Measurements from ENCODE around the gene PRLHR.
A peak's percentile ranks its signal among the peaks of the same experiment; 100 is the strongest.
"Not testable (repeated sequence)": the region's sequence is repeated elsewhere in the genome, so short reads cannot be mapped to it uniquely, and the experiment has no call there.

The PRLHR gene

DNA sequence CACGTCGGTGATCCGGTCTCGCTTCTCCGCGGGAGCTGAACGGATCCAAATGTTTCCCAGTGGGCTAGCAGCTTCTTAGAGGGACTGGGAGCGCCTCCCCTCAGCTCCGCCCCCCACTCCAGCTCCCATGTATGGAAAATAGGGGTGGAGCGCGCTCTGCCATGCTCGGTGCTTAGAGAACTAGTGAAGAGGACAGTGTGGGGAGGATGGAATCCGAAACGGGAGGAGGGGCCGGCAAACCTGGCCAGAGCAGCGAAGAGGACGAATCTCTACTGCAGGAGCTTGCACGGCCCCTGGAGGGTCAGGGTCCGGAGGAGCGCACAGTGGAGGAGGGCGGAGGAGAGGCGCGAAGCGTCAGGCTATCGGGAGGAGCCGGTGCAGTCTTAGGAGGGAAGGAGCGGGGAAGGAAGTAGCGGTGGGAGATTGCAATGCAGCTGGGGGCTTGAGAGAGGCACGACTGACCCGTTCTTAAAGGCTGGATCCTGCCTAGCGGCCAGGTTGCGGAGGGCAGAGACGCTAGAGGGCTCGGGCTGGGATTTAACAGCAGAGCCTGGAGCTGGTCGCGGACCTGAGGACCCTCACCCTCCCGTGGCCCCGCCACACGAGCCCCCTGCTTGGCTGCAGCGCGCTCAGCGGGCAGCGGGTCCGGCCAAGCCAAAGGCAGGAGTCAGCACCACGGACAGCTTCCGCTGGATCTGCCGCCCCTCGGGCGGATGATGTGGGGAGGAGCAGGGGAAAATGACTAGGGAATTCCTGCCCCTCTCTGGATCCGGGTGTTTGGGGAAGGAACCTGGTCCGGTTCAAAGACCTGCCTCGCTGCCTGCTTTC, at the start of gene PRLHR:
TSS of gene PRLHR (minus strand) at position 51 of the 828 bp plus-strand sequence. CDS start 404 bp downstream, outside the sequence.
- DNase-seq: no peak

- DNase-seq: no peak
Observed at GRCh38 chr10:118642228-118642627, 46.8 kb upstream of the PRLHR start.

- no peak for DNase-seq
Observed at GRCh38 chr10:118638680-118639079, 43.2 kb upstream of the PRLHR start.

DNA sequence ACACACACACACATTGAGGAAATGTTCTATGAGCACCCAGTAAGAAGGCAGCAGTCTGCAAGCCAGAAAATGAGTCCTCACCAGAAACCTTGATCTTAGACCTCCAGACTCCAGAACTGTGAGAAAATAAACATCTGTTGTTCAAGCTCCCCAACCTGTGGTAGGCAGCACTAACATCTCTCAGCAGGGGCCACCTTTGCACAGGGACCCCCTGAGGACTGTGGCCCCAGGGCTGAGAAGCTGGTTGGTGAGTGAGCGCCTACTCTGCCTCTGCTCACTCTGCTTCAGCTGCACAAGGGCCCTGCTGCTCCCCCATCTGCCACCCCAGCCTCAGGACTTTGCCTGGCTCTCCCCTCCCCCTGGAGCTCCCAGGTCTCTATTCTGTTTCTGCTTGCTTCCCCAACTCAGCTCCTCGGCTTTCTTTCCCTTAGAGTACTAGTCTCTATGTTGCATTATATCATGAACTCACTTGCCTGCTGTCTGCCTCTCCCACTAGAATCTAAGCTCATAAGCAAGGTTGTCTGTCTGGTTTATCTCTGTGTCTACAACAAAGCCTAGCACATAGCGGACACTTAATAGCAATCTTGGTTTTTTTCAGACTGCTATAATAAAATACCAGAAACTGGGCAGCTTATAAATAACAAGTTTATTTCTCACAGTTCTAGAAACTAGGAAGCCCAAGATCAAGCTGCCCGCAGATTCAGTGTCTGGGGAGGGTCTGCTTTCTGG, 40.4 kb upstream of the PRLHR start:
- DNase-seq: no peak

GRCh38 chr10:118633786-118634185, 38.3 kb upstream of the PRLHR start:
- DNase-seq: no peak

DNA sequence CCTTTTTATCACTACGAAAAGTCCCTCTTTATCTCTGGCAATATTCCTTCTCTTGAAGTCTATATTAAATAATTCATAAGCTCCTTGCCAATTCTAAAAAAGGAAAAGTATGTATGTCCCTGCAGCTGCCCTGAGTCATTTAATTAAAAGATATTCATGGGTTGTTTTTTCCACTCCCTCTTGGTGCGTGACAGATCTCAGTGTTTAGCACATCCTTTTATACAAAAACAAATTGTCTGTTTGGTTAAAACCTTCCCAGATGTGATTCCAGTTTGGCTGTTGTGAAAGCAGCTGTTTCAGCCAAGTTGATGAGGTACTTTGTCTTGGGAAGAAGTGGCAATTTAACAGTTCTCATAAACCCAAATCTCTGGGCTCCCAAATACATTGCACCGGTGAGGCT, 33.8 kb upstream of the PRLHR start:
- no peak for DNase-seq

GRCh38 chr10:118628397-118628796, 32.9 kb upstream of the PRLHR start:
- DNase-seq: no peak

GRCh38 chr10:118626953-118627352, 31.5 kb upstream of the PRLHR start:
- DNase-seq: no peak

DNA sequence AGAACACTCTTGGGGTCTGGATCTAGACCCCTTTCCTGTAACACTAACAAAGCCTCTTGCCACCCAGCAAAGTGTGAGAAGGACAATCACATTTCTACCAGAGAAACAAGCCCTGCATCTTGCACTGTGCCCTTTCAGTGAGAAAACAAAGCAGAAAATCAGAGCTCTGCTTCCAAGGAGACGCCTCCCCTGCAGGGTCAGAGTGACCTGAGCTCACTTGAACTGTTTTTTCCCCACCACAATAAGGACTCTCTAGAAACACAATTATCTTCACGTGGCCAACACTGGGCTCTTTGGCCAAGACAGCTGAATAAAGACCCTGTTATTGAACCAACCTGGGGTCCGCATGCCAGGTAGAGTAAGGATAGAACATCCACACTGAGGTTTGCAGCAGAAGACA, 30.1 kb upstream of the PRLHR start:
- DNase-seq: no peak

DNA sequence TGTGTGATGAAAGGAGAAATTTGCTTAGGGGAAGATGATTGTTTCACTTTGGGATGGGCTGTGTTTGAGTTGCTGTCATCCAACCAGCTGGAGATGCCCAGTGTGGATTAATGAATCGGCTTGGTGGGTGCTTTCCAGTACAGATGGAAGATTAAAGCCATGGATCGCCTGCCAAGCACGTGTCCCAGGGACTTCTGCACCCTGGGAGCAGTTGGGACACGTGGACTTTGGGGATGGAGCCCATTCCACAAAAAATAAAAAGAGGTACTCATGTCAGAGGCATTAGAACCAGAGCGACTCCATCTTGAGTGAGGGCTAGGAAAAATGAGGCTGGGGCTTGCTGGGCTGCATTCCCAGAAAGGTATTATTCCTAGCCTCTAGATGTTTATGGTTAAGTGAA, 29.3 kb upstream of the PRLHR start:
- no peak for DNase-seq

GRCh38 chr10:118621304-118621942, 26.0 kb upstream of the PRLHR start:
- DNase-seq: no peak

DNA sequence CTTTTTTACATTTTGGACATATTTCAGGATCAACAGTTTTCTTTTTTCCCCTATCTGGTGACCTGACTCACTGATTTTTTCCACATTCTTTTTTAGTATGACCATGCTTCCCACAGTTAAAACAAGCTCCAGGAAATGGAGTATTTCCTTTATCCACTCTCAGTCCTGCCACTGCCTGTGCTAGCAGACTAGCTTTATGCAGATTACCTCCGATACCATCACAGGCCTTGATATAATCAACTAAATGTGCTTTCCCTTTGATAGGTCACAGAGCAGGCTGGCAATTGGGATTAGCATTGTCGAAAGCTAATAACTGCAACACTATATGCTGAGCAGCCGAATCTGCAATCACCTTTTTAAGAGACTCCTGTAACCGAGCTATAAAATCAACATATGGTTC, 18.4 kb upstream of the PRLHR start:
- DNase-seq: not testable (repeated sequence)

- no peak for DNase-seq
Observed at GRCh38 chr10:118610577-118610976, 15.1 kb upstream of the PRLHR start.

GRCh38 chr10:118607768-118608354, 12.4 kb upstream of the PRLHR start:
- no peak for DNase-seq

GRCh38 chr10:118605694-118606093, 10.2 kb upstream of the PRLHR start:
- no peak for DNase-seq

DNA sequence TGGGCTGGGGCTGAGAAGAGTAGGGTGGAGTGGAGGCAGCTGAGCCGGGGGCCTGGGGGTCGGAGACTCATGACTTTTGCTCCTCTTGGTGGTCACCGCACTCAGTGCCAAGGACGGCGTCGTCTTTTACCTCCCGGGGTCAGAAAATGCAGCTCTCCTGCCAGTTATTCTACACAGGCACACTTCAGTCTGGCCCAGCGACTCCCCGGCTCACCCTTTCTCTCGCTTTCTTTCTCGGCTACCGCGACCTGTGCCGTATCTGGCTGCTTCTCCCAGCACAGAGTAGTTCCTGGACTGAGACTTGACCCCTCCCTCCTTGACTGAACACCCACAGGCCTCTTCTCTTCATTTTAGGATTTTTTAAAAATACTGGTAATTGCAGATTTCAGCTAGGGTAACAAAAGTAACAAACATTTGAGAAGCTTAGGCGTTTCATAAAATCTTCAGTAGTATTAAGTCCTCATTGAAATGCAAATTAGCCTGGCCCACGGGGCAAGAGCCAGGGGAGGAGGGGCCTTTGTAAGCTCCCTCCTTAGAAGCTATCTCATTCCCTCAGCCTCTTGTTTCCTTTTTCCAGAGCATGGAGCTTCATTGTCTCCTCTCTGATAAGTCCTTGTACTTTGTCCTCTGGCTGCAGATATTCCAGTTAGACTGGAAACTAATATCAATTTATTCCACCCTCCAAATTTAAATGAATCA, 1.1 kb upstream of the PRLHR start:
- no peak for DNase-seq

DNA sequence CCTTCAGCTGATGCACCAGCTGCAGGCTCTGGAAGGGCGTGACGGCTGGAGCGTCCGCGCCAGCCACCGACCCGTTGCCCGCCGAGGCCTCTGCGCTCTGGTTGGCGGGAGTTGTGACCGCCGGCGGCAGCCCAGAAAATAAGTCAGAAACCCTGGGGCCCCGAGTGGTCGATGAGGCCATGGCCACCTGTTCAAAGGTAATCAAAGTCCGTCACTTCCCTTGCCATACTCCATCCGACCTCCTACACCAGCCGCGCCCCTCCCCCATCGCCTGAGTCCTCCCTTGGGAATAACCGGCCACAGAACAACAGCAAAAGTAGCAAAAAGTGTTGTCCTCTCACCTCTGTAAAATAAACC, 406 bp downstream of the PRLHR start:
- DNase-seq: no peak

DNA sequence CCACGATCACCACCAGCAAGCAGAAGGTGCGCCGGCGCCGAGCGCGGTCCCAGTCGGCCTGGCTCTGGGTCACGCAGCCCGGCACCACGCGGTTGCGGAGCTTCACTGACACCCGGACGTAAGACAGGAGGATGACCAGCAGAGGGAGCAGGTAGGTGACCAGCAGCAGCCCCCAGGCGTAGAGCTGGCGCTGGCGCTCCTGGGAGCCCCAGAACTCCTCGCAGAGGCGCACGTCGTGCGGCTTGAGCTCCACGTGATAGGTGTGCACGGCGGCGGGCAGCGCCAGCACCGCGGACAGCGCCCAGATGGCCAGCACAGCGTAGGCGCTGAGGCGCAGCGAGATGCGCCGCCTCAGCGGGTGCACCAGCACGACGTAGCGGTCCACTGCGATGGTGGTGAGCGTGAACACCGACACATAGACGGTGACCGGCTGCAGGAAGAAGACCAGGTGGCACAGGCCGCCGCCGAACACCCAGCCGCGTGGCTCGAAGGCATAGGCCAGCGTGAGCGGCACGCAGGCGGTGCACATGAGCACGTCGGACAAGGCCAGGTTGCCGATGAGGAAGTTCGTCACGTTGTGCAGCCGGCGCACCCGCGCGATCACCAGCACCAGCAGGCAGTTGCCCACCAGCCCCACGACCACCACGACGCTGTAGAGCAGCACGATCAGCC, 920 bp downstream of the PRLHR start:
- peak; percentile 16 for DNase-seq

GRCh38 chr10:118592675-118593330, 2.6 kb downstream of the PRLHR start:
- DNase-seq: no peak

DNA sequence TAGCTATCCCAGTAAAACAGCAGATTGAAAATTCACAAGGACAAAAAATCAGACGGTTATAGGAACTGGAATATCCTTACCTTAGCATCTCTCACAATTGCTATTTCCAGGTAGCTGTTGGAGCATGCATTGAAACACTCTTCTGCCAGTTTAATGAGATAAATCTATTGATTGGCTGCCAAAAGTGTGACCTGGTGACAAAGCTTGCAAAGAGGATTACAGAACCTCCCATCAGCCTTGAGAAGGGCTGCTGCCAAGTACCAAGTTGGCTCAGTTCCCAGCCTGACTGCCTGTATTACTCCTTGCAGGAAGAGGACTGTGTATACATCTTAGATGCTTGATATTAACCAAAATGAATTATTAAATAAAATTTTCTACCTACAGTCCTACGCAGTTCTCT, 5.1 kb downstream of the PRLHR start:
- no peak for DNase-seq

GRCh38 chr10:118587881-118588651, 7.4 kb downstream of the PRLHR start:
- no peak for DNase-seq

All from activated CD4-positive, alpha-beta T cell treated with anti-CD3 and anti-CD28 coated beads for 1 hour (primary cell).